Renal cortical epithelial cell (primary cell): ENCODE results near the gene PSMB8. TPM values are rescaled to one million over a fixed set of nuclear protein-coding genes. Genes with fewer than 3 reads are reported as not detected.

ENCODE experiments used
- DNase-seq: peaks from one replicate; pipeline ENCODE4 v3.0.0-alpha.2; 2011; ENCODE audit warnings: low read depth
- total RNA-seq: library from RNA; depleted of rRNA; stranded (reverse); fragments of >200 nt; gene quantifications from 2 replicates; pipeline ENCODE4 v1.2.3, GENCODE V29; 2014

Gene PSMB8
- total RNA-seq, 1 donor from 2014 or later = 39.7 TPM

GRCh38 chr6:32857156-32857891 lies 13.5 kb upstream of the PSMB8 start:
- DNase-seq = no peak

DNA sequence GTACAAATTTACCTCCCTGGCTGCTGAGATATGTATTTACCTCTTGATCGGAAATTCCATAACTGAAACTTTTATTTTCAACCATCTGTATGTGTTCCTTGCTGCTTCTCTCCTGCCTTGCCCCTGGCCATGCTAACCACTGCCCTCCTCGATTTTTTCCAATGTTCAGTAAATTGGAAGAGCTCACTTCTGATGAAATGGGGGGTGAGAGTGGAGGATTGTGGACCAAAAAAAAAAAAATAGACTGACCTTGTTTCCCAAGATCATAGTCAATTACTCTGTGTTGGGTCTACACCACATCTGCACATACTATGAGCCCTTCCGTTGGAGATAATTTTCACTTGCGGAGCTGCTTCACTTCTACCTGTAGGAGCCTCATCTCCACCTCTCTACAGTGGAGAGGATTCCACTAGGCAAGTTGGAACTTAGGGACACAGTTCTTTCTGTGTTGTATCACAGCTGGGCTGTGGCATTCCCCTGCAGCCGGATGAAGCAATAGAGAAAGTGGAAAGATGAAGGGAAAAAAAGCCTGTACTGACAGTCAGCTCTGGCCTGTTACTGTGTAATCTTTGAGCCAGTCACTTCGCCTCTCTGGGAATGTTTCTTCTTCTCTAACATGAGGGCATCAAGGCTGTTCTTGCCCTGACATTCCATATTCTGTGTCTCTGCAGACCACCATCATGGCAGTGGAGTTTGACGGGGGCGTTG lies 11.8 kb upstream of the PSMB8 start:
- DNase-seq = no peak

DNA sequence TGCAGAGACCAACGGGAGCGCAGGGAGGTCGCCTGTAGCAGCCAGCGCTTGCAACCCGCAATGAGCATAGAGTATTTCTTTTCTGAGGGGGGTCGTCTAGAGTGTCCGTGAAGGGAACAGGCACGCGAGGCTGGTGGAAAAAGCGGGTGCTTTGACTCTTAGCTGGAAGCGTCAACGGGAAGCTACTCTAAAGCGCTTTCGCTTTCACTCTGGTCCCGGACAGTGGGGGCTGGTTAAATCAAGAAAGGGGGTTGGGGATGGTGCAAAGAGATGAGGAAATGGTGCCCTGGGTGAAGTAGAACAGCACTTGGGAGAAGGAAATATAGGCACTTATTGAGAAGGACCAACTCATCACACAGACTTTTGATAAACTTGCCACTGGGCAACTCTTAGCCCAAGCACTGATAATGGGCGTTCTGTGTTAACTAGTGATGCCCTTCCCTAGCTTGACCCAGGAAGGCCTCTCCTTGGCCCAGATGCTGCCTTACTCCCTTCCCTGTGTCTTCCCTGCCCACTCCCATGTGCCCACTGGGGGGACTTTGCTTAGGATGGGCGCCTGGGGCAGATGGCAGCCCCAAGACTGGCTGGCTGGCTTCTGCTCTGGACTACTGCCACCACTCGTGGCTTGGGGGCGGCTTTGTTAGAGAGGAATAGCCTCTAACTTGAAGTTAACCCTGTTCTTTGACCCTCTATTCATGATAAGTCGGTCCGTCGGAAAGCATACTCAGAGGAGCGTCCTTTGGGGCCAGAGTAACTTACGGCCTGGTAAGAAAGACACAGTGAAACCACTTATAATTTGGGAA lies 10.7 kb upstream of the PSMB8 start:
- no peak for DNase-seq

GRCh38 chr6:32853541-32854375 lies 9.9 kb upstream of the PSMB8 start, which contains the start of the genes PSMB9 and TAP1:
TSS of gene PSMB9 (plus strand) at chr6:32854192. CDS start at chr6:32854230, 38 bp downstream.
TSS of gene TAP1 (minus strand) at chr6:32853704. CDS start at chr6:32853636, 68 bp downstream.
- peak; percentile 84 for DNase-seq

- peak; percentile 13 for DNase-seq
These were observed 9.1 kb upstream of the PSMB8 start for GRCh38 chr6:32852844-32853540.

- no peak for DNase-seq
These were observed 8.4 kb upstream of the PSMB8 start for GRCh38 chr6:32852018-32852843.

DNA sequence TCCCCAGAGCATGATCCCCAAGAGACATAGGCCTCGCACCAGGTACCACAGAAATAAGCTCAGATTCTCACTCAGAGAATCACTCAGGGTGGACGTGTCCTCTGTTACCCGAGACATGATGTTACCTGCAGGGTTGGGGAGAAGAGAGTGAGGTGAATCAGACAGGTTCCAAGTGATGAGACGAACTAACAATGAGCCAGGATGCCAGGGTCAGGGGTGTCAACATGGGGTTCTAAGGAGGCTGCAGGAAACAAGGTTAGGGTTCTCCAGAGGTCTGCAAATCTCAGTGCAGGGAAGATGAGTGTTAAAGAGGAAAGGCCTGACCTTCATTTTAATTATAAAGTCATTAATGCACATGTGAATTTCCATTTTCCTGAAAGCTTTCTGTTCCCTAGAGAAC lies 7.2 kb upstream of the PSMB8 start:
- DNase-seq = no peak

- DNase-seq = no peak
These were observed 5.3 kb upstream of the PSMB8 start for GRCh38 chr6:32849126-32849525.

- DNase-seq = no peak
These were observed 3.9 kb upstream of the PSMB8 start for GRCh38 chr6:32847795-32848194.

GRCh38 chr6:32847004-32847403 lies 3.2 kb upstream of the PSMB8 start:
- no peak for DNase-seq

DNA sequence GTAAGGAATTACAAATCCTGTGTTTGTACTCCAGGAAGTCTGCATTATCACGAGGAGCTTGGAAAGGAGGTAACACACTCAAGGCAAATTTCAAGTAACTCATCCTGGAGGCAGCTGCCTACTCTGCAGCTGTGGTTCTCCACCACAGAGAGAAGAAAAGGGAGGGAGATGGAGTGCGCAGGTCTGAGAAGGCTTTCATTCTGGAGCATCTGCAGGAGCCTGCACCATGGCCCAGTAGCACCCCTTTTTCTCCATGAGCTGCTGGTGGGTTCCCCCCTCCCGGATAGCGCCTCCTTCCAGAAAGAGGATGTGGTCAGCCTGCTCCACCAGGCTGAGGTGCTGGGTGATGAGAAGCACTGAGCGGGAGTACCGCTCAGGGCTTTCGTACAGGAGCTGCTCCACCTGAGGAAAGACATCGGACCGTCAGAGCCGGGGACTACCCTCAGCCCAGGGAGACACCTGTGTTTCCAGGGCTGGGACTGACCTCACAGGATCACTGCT lies 1.6 kb upstream of the PSMB8 start:
- DNase-seq = no peak

DNA sequence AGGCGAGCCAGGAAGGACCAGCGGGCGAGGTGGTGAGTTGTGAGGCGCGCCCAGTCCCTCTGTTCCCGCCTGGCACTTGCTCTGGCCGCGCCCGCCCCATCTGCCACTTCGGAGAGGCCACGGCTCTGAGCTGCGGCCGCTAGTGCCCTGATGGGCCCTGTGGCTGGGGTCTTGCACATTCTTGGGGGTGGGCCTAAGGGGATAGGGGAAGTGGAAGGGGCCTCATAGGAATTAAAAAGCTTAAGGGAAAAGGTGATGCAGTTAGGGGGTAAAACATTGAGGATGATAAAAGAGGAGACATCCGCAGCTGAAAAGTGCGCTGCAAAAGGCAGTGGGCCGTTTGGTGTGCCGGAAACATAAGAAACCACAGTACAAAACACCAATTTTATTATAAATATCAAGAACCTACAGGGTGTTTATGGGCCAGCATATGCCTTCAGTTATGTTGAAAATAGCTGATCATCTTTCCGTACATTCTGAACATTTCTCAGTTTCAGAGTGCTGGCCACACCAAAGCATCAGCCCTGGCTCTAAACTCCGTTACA lies 1.1 kb upstream of the PSMB8 start:
- DNase-seq = no peak

- DNase-seq = no peak
These were observed 392 bp downstream of the PSMB8 start for GRCh38 chr6:32843331-32843978.

- no peak for DNase-seq
These were observed 1.2 kb downstream of the PSMB8 start for GRCh38 chr6:32842690-32843089.

GRCh38 chr6:32842021-32842650 lies 1.7 kb downstream of the PSMB8 start:
- DNase-seq = no peak

- DNase-seq = no peak
These were observed 3.1 kb downstream of the PSMB8 start for GRCh38 chr6:32840604-32841246.

DNA sequence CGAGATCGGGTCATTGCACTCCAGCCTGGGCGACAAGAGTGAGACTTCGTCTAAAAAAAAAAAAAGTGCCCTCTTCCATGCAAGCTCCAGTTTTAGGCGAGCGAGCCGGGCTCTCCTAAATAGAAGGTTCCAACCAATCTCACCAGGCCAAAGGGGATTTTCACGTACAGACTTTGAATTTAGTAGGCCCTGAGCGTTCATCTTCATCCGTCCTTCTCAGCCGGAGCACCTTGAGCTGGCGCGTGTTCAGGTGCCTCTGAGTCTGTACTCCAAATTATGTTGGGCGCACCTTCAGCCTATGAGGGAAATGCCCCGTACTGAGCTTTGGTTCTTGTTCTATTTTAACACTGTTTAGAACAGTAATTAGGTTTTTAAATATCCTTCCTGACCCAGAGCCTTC lies 4.5 kb downstream of the PSMB8 start:
- DNase-seq = no peak
